IPS-NIHi11 (cell line): ENCODE measurements around the gene ST3GAL5.

Source experiments
- DNase-seq: peaks from one replicate; pipeline ENCODE4 v3.0.0; 2012; ENCODE audit warnings: mixed read lengths, low spot score

Gene ST3GAL5

DNA sequence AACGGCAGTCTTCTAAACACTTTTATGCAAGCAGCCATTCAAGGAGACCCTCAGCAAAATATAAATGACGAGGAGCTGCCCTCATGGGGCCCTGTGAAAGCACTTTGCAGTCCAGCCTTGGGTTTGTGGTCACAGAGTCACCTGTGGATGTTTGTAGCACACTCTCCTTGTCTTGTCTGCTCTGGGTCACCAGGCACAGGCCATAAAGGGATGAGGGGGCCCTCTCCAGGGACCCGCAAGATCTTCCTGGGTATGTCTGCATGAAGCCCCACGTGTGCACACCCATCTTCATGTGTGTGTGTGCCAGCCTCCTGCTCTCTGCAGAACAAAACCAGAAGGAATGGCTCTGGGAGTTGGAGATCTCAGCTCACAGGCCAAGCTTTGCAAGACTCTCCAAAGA lies 98.8 kb downstream of the ST3GAL5 start:
- DNase-seq: no peak

DNA sequence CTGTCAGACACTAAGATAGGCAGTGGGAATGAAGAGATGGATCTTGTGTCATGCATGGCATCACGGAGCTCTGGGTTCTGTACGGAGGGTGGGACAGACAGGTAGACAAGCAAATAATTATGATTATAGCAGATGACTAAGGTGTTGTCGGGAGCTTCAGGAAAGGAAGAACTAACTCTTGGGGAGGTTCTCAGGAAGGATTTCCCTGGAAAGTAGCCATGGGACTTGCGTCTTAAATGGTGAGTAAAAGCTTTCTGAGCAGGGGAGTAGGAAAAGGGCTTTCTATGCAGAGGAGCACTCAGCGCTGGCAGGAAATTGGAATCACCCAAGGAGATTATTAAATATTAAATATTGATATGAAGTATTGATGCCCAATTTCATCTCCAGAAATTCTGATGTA lies 99.5 kb downstream of the ST3GAL5 start:
- no peak for DNase-seq

DNA sequence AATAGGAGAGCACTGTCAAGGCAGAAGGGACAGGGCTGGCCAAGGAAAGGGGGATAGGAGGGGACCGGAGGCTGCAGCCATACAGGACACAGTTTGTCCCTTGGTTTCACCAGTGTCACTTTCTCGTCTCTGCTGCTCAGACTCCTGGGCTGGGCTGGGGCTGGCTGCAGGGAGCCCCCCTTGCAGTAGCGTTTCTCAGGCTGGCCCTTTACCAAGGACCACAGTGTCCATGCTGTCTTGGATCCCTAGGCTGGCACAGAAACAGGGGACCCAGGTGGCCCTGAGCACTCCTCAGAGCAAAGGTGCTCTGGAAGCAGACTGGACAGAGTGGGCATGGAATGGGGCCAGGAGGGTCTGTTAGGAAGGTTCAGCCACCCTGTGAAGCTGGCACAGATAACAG lies 100.2 kb downstream of the ST3GAL5 start:
- DNase-seq: no peak

DNA sequence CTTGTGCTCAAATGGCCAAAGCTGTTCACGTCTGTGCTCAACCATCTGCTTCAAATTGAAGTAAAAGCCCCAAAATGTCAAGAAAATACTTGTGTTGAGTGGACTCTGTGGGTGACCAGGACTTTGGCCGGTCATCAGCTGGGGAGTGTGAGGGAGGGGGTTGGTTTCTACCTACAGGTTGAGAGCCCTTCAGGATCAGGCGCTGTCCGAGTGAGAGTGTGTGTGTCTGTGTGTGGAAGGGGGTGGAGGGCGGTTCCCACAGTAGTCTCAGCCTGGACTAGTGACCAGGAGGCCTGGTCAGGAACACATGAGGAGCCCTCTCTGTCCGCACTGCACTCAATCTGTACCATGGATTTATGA lies 100.8 kb downstream of the ST3GAL5 start:
- DNase-seq: no peak

DNA sequence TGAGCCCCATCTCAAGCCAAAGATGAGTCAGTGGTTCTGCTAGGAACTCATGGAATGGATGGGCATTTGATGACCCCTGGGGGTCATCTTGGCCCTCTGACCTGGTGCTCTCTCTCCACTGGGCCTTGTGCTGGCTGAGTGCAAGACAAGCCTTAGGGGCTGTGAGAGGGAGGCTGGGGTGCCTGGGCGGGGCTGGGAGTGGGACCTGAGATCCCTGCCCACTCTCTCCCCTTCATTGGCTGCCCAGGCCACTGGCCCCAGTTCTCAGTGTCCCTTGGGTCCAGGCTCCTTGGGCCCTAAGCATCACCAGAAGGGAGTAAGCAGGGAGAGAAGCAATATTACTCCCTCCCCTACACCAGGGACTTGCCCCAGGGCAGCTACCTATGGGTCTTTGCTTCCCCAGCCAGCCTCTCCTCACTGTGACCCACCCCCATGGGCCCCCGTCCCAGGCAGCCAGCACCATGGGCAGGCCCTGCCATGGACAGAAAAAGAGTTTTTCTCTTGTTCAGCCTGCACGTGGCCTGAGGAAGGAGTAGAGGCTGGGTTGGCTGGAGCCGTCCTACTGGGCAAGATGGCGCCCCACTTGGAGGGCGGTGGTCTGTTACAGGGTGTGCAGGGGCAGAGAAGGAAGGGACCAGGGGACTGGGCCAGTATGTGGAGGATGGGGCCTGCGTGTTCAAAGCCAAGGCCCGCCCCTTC lies 101.4 kb downstream of the ST3GAL5 start:
- DNase-seq: no peak
